HCT116 (cell line): ENCODE measurements around the gene BDH2. TPM values are rescaled to one million over a fixed set of nuclear protein-coding genes. Genes with fewer than 3 reads are reported as not detected.

Experiments
- ATAC-seq: fragments of 200-7000 bp; cut with Tn5 transposase; 2 replicates; pipeline ENCODE4 v1.9.1; 2020; ENCODE audit warnings: mild to moderate bottlenecking, moderate library complexity
- BruUV-seq: library from RNA; stranded (reverse); fragments of 400-500 nt; replicated peaks from 2 replicates; lab custom pipeline; 2021; lab: Mats Ljungman, UMichigan
- CTCF ChIA-PET: fragments of 300-600 bp; sonication (Branson Sonifier 250); formaldehyde crosslinking; loops from one replicate; lab custom pipeline; 2021; ENCODE audit warnings: antibody characterized with exemption; lab: Charles Lee
- POLR2A ChIA-PET: fragments of 300-600, 350-600 bp; sonication (Branson Sonifier 250); formaldehyde crosslinking; loops from one replicate; lab custom pipeline; 2021; ENCODE audit warnings: antibody characterized with exemption; lab: Charles Lee
- RAD21 ChIA-PET, 2 experiments: fragments of 300-600 bp; sonication (Branson Sonifier 250); formaldehyde crosslinking; loops; one replicate each; lab custom pipeline; 2023; ENCODE audit warnings: low total read pairs in 2 of 2; ENCODE audit not compliant: uncharacterized antibody in 2 of 2, unreplicated experiment in 2 of 2, low non-redundant PET in 1 of 2; lab: Charles Lee
- DNase-seq: peaks from one replicate; pipeline ENCODE4 v3.0.0-alpha.2; 2010; ENCODE audit warnings: low read depth, low spot score
- H2AFZ ChIP-seq: fragments of 200-600 bp; shearing (Covaris generic), sonication (generic); 2 replicates; pipeline ENCODE4 v1.6.1; 2017; ENCODE audit warnings: low read depth, mixed run types, mixed read lengths, antibody characterized with exemption, low read length; ENCODE audit not compliant: poor library complexity, severe bottlenecking
- H3K27ac ChIP-seq: 2 replicates; pipeline ENCODE4 v1.5.1; 2012; ENCODE audit warnings: low read depth, low read length
- H3K27me3 ChIP-seq: fragments of 200-600 bp; sonication (generic); 2 replicates; pipeline ENCODE4 v1.6.1; 2016; ENCODE audit warnings: mixed run types, low read length, mixed read lengths; ENCODE audit not compliant: insufficient read depth
- H3K36me3 ChIP-seq, 2 experiments: fragments of 200-500 bp in 1 of 2; fragments of 200-600 bp in 1 of 2; sonication (Bioruptor generic) in 1 of 2; sonication (generic) in 1 of 2; 2 replicates each; pipeline versions ENCODE4 v1.5.1 to v1.6.1; 2014 to 2016; ENCODE audit warnings: low read length in 2 of 2, inconsistent platforms in 1 of 2, mixed read lengths in 1 of 2, mixed run types in 1 of 2; ENCODE audit not compliant: insufficient read depth in 2 of 2, control insufficient read depth in 1 of 2
- H3K4me1 ChIP-seq, 2 experiments: fragments of 200-600 bp in 1 of 2; sonication (generic) in 1 of 2; 2 replicates each; pipeline versions ENCODE4 v1.5.1 to v1.6.1; 2012 to 2017; ENCODE audit warnings: low read length in 2 of 2, inconsistent platforms in 1 of 2, mild to moderate bottlenecking in 1 of 2, mixed read lengths in 1 of 2, mixed run types in 1 of 2, moderate library complexity in 1 of 2; ENCODE audit not compliant: insufficient read depth in 2 of 2, control insufficient read depth in 1 of 2
- H3K4me2 ChIP-seq: fragments of 200-600 bp; sonication (generic); 2 replicates; pipeline ENCODE4 v1.6.1; 2017; ENCODE audit warnings: mixed run types, low read length, mixed read lengths
- H3K4me3 ChIP-seq, 2 experiments: fragments of 200-600 bp in 1 of 2; sonication (generic) in 1 of 2; replicated peaks in 1 of 2; 2 replicates each; pipeline ENCODE4 v1.5.1; 2011 to 2016; ENCODE audit warnings: low read length in 2 of 2, control low read depth in 1 of 2, low read depth in 1 of 2, mild to moderate bottlenecking in 1 of 2, mixed read lengths in 1 of 2, mixed run types in 1 of 2
- H3K79me2 ChIP-seq: fragments of 200-600 bp; sonication (generic); 2 replicates; pipeline ENCODE4 v1.6.1; 2017; ENCODE audit warnings: mild to moderate bottlenecking, mixed run types, low read length, moderate library complexity, mixed read lengths; ENCODE audit not compliant: insufficient read depth
- H3K9ac ChIP-seq: fragments of 200-600 bp; sonication (generic); 2 replicates; pipeline ENCODE4 v1.6.1; 2016; ENCODE audit warnings: low read length, mixed read lengths
- H3K9me2 ChIP-seq: fragments of 200-600 bp; sonication (generic), shearing (Covaris generic); 2 replicates; pipeline ENCODE4 v1.6.1; 2017; ENCODE audit warnings: mixed run types, mild to moderate bottlenecking, moderate library complexity; ENCODE audit not compliant: insufficient read depth
- H3K9me3 ChIP-seq, 2 experiments: fragments of 200-500 bp in 1 of 2; fragments of 200-600 bp in 1 of 2; sonication (Bioruptor generic) in 1 of 2; sonication (generic) in 1 of 2; 2 replicates each; pipeline ENCODE4 v1.6.1; 2014 to 2017; ENCODE audit warnings: low read length in 2 of 2, mixed read lengths in 2 of 2, inconsistent platforms in 1 of 2, low read depth in 1 of 2, mild to moderate bottlenecking in 1 of 2, mixed run types in 1 of 2, moderate library complexity in 1 of 2; ENCODE audit not compliant: control insufficient read depth in 1 of 2, insufficient read depth in 1 of 2
- H4K20me1 ChIP-seq: fragments of 200-600 bp; sonication (generic), shearing (Covaris generic); 2 replicates; pipeline ENCODE4 v1.6.1; 2017; ENCODE audit warnings: mixed run types, mild to moderate bottlenecking, moderate library complexity; ENCODE audit not compliant: insufficient read depth
- EGR1 ChIP-seq: IDR thresholded peaks from 2 replicates; pipeline ENCODE4 v1.6.1; 2012; ENCODE audit warnings: low read depth
- RAD21 ChIP-seq: IDR thresholded peaks from 2 replicates; pipeline ENCODE4 v1.6.1; 2012; ENCODE audit warnings: low read depth, mild to moderate bottlenecking
- SRF ChIP-seq: IDR thresholded peaks from 2 replicates; pipeline ENCODE4 v1.6.1; 2012; ENCODE audit warnings: low read depth
- ZFX ChIP-seq: fragments of 450-650 bp; IDR thresholded peaks from 2 replicates; pipeline ENCODE4 v1.6.1; 2017
- ZNF274 ChIP-seq: fragments of 200-500 bp; sonication (Bioruptor generic); IDR thresholded peaks from 2 replicates; pipeline ENCODE4 v1.6.1; 2014; ENCODE audit warnings: mild to moderate bottlenecking, low read depth, low read length, inconsistent platforms
- intact Hi-C: fragments of 100-400 bp; cut with micrococcal nuclease; formaldehyde crosslinking; loops from 2 replicates; pipeline ENCODE4 v1.10.0; 2022
- total RNA-seq: library from RNA; stranded (reverse); gene quantifications from one replicate; pipeline ENCODE4 v1.2.1, GENCODE V29; 2021; ENCODE audit not compliant: unreplicated experiment
- TF ChIP-seq, protein P1 (sequence below), 3 experiments: fragments of 200-600 bp in 1 of 3; sonication (generic) in 1 of 3; IDR thresholded peaks in 2 of 3; conservative IDR thresholded peaks in 1 of 3; 2 replicates each; pipeline ENCODE4 v1.5.1; 2012 to 2017; ENCODE audit warnings: low read depth in 2 of 3, low read length in 2 of 3, antibody characterized with exemption in 1 of 3, borderline replicate concordance in 1 of 3, control low read depth in 1 of 3, mild to moderate bottlenecking in 1 of 3, mixed read lengths in 1 of 3, mixed run types in 1 of 3, moderate library complexity in 1 of 3; ENCODE audit not compliant: insufficient read depth in 1 of 3

The BDH2 gene
- total RNA-seq, 1 experiment from 2014 or later = 5.0 TPM

- ATAC-seq = peak; percentile 63
- H3K4me1 ChIP-seq = no peaks in the 10 kb centered on the region
- no peaks in the 10 kb centered on the region; a peak in 1 of 4 replicates for H3K36me3 ChIP-seq
- no peak overlapping the region for H3K9ac ChIP-seq
- no peak overlapping the region for H2AFZ ChIP-seq
- no peak overlapping the region for H3K4me3 ChIP-seq
- intact Hi-C loops = loop anchor here (1.0 to 10.0 kb wide), 6 partner anchors 45 to 661 kb away; partner anchors contain the start of gene UBE2D3
- TF ChIP-seq EGR1 = no peak
- TF ChIP-seq, protein P1, sequence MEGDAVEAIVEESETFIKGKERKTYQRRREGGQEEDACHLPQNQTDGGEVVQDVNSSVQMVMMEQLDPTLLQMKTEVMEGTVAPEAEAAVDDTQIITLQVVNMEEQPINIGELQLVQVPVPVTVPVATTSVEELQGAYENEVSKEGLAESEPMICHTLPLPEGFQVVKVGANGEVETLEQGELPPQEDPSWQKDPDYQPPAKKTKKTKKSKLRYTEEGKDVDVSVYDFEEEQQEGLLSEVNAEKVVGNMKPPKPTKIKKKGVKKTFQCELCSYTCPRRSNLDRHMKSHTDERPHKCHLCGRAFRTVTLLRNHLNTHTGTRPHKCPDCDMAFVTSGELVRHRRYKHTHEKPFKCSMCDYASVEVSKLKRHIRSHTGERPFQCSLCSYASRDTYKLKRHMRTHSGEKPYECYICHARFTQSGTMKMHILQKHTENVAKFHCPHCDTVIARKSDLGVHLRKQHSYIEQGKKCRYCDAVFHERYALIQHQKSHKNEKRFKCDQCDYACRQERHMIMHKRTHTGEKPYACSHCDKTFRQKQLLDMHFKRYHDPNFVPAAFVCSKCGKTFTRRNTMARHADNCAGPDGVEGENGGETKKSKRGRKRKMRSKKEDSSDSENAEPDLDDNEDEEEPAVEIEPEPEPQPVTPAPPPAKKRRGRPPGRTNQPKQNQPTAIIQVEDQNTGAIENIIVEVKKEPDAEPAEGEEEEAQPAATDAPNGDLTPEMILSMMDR (IDR thresholded peaks at IDR 0.05 in 2 of 3, conservative IDR thresholded peaks at IDR 0.05 in 1 of 3; ENCODE audit: borderline replicate concordance in 1 of 3, insufficient read depth in 1 of 3, low read depth in 2 of 3, low read length in 2 of 3) = peak; percentile 59 to 88 (median 77)
- TF ChIP-seq ZNF274 = no peak
- TF ChIP-seq RAD21 = peak; percentile 92
- H3K27me3 ChIP-seq = no peaks in the 10 kb centered on the region
- no peaks in the 10 kb centered on the region for H3K9me3 ChIP-seq
- no peaks in the 10 kb centered on the region for H3K9me2 ChIP-seq
- RAD21 ChIA-PET = interaction anchor here in 1 of 2 experiments (1.3 to 1.4 kb wide), 2 partner anchors 82 to 471 kb away, joined by 3 to 4 read pairs; no protein-coding TSS in a partner anchor
- H3K27ac ChIP-seq = no peak overlapping the region
- peak; percentile 63 for DNase-seq
- BruUV-seq = no TSS peak
- POLR2A ChIA-PET = no interaction called here
- no peak overlapping the region for H3K4me2 ChIP-seq
- H4K20me1 ChIP-seq = no peaks in the 10 kb centered on the region
- CTCF ChIA-PET = interaction anchor here (0.9 to 2.3 kb wide), 5 partner anchors 8 to 661 kb away, joined by 3 to 22 read pairs (median 4); partner anchors contain the start of gene BDH2
- H3K79me2 ChIP-seq = no peaks in the 10 kb centered on the region
Observed at GRCh38 chr4:103091601-103092223, 7.9 kb downstream of the BDH2 start.

GRCh38 chr4:103089481-103089880, 10.2 kb downstream of the BDH2 start:
- Histone ChIP-seq H3K4me2 (no peak overlapping the region), H2AFZ (no peak overlapping the region), H3K4me3 (no peak overlapping the region), H3K9ac (no peak overlapping the region), H4K20me1 (no peaks in the 10 kb centered on the region), H3K79me2 (no peaks in the 10 kb centered on the region), H3K9me3 (no peaks in the 10 kb centered on the region), H3K36me3 (no peaks in the 10 kb centered on the region; a peak in 1 of 4 replicates), H3K4me1 (no peaks in the 10 kb centered on the region), H3K27me3 (no peaks in the 10 kb centered on the region), H3K27ac (no peak overlapping the region), H3K9me2 (no peaks in the 10 kb centered on the region)
- ChIA-PET POLR2A (no interaction called here), CTCF (interaction anchor here (0.9 to 2.2 kb wide), 4 partner anchors 10 to 772 kb away, joined by 3 to 19 read pairs (median 4); partner anchors contain the start of gene BDH2), RAD21 (no interaction called here)
- BruUV-seq = no TSS peak
- intact Hi-C loops = no loop called here
- DNase-seq (no peak), ATAC-seq (no peak)
- TF ChIP-seq ZFX (no peak), EGR1 (no peak), SRF (no peak), RAD21 (no peak), ZNF274 (no peak)
